OCI-LY7 (cell line): ENCODE data around the gene PIAS4. TPM values are rescaled to one million over a fixed set of nuclear protein-coding genes. Genes with fewer than 3 reads are reported as not detected.

ENCODE experiments used
- BruUV-seq: library from RNA; stranded (reverse); fragments of 400-500 nt; replicated peaks from 2 replicates; lab custom pipeline; 2021; lab: Mats Ljungman, UMichigan
- CTCF ChIA-PET: fragments of 300-600 bp; sonication (Branson Sonifier 250); formaldehyde crosslinking; loops from one replicate; lab custom pipeline; 2022; ENCODE audit warnings: antibody characterized with exemption; ENCODE audit not compliant: unreplicated experiment; lab: Charles Lee
- POLR2A ChIA-PET: fragments of 300-600 bp; sonication (Branson Sonifier 250); formaldehyde crosslinking; loops from one replicate; lab custom pipeline; 2022; ENCODE audit warnings: antibody characterized with exemption; lab: Charles Lee
- DNase-seq: peaks from one replicate; pipeline ENCODE4 v3.0.0-alpha.2; 2015; ENCODE audit warnings: low spot score
- H2AFZ ChIP-seq: fragments of 200-600 bp; sonication (generic), shearing (Covaris generic); 2 replicates; pipeline ENCODE4 v1.6.1; 2014; ENCODE audit warnings: mild to moderate bottlenecking, antibody characterized with exemption, low read length, moderate library complexity
- H3K27ac ChIP-seq: fragments of 200-600 bp; sonication (generic); 2 replicates; pipeline ENCODE4 v1.5.1; 2014; ENCODE audit warnings: mixed run types, low read depth, mild to moderate bottlenecking, moderate library complexity, low read length, inconsistent platforms; ENCODE audit not compliant: poor library complexity, severe bottlenecking
- H3K36me3 ChIP-seq: fragments of 200-600 bp; sonication (generic); 2 replicates; pipeline ENCODE4 v1.6.1; 2014; ENCODE audit warnings: mild to moderate bottlenecking, antibody characterized with exemption, low read length, moderate library complexity, mixed read lengths; ENCODE audit not compliant: insufficient read depth
- H3K4me1 ChIP-seq: fragments of 200-600 bp; sonication (generic); 2 replicates; pipeline ENCODE4 v1.5.1; 2014; ENCODE audit warnings: mild to moderate bottlenecking, low read length; ENCODE audit not compliant: insufficient read depth, poor library complexity, severe bottlenecking
- H3K4me2 ChIP-seq: fragments of 200-600 bp; sonication (generic); 2 replicates; pipeline ENCODE4 v1.6.1; 2014; ENCODE audit warnings: mild to moderate bottlenecking, low read length
- H3K4me3 ChIP-seq: fragments of 200-600 bp; sonication (generic); 2 replicates; pipeline ENCODE4 v1.5.1; 2014; ENCODE audit warnings: mild to moderate bottlenecking, low read depth, low read length; ENCODE audit not compliant: poor library complexity, severe bottlenecking
- H3K79me2 ChIP-seq: fragments of 200-600 bp; sonication (generic); 2 replicates; pipeline ENCODE4 v1.6.1; 2016; ENCODE audit warnings: low read depth, mild to moderate bottlenecking, low read length, moderate library complexity, mixed read lengths; ENCODE audit not compliant: insufficient read depth
- H3K9me2 ChIP-seq: fragments of 200-600 bp; sonication (generic); 2 replicates; pipeline ENCODE4 v1.6.1; 2016; ENCODE audit warnings: mild to moderate bottlenecking, low read length, mixed read lengths; ENCODE audit not compliant: insufficient read depth
- H3K9me3 ChIP-seq: fragments of 200-600 bp; sonication (generic); 2 replicates; pipeline ENCODE4 v1.6.1; 2014; ENCODE audit warnings: mild to moderate bottlenecking, mixed run types, low read length, mixed read lengths
- H4K20me1 ChIP-seq: fragments of 200-600 bp; sonication (generic); 2 replicates; pipeline ENCODE4 v1.6.1; 2014; ENCODE audit warnings: mild to moderate bottlenecking, antibody characterized with exemption, low read length, moderate library complexity, mixed read lengths; ENCODE audit not compliant: insufficient read depth
- CTCF ChIP-seq: fragments of 200-600 bp; sonication (generic); conservative IDR thresholded peaks from 2 replicates; pipeline ENCODE4 v1.5.1; 2014; ENCODE audit warnings: mild to moderate bottlenecking, antibody characterized with exemption, low read length, moderate library complexity, mixed read lengths
- EZH2phosphoT487 ChIP-seq: fragments of 200-600 bp; sonication (generic); IDR thresholded peaks from 2 replicates; pipeline ENCODE4 v1.6.1; 2018; ENCODE audit warnings: low read depth, borderline replicate concordance, mild to moderate bottlenecking, mixed run types, antibody characterized with exemption, low read length, moderate library complexity, mixed read lengths
- intact Hi-C: fragments of 100-400 bp; cut with micrococcal nuclease; formaldehyde crosslinking; loops from one replicate; pipeline ENCODE4 v1.10.0; 2022; ENCODE audit not compliant: unreplicated experiment
- total RNA-seq, 2 experiments: library from RNA; depleted of rRNA in 1 of 2; stranded (reverse); fragments of >200 nt in 1 of 2; shearing (Covaris generic) in 1 of 2; gene quantifications; 2 replicates each; pipeline ENCODE4 v1.2.3, GENCODE V29; 2014 to 2022

The PIAS4 gene
- total RNA-seq, 2 experiments from 2014 or later, result 25.3 to 35.0 TPM

GRCh38 chr19:4035582-4035981, 28.0 kb downstream of the PIAS4 start:
- H3K79me2 ChIP-seq, result no peaks in the 10 kb centered on the region
- CTCF ChIA-PET, result no interaction called here
- intact Hi-C loops, result no loop called here
- no peak overlapping the region for H3K4me2 ChIP-seq
- no peak overlapping the region for H2AFZ ChIP-seq
- no peak for TF ChIP-seq EZH2phosphoT487
- no peak for TF ChIP-seq CTCF
- H3K9me2 ChIP-seq, result no peaks in the 10 kb centered on the region
- POLR2A ChIA-PET, result no interaction called here
- BruUV-seq, result no TSS peak
- no peak for DNase-seq
- H3K4me3 ChIP-seq, result no peak overlapping the region
- no peaks in the 10 kb centered on the region for H4K20me1 ChIP-seq
- no peaks in the 10 kb centered on the region for H3K4me1 ChIP-seq
- H3K36me3 ChIP-seq, result peaks cover 45% of the 10 kb centered on the region
- H3K9me3 ChIP-seq, result peaks cover 10% of the 10 kb centered on the region
- no peak overlapping the region for H3K27ac ChIP-seq

- H3K79me2 ChIP-seq, result no peaks in the 10 kb centered on the region
- intact Hi-C loops, result no loop called here
Measured at GRCh38 chr19:4036576-4037300, 29.2 kb downstream of the PIAS4 start.

More at GRCh38 chr19:4036576-4037300, 29.2 kb downstream of the PIAS4 start:
- TF ChIP-seq EZH2phosphoT487 (no peak), CTCF (no peak)
- H3K9me2 ChIP-seq, result no peaks in the 10 kb centered on the region
- no peak overlapping the region for H3K27ac ChIP-seq
- ChIA-PET CTCF (interaction anchor here (0.5 kb wide), 1 partner anchor 47 kb away, joined by 3 read pairs; no protein-coding TSS in a partner anchor), POLR2A (no interaction called here)
- peaks cover 10% of the 10 kb centered on the region for H3K9me3 ChIP-seq
- H4K20me1 ChIP-seq, result no peaks in the 10 kb centered on the region
- no peak overlapping the region for H3K4me3 ChIP-seq
- H3K4me1 ChIP-seq, result no peaks in the 10 kb centered on the region
- no peak overlapping the region for H3K4me2 ChIP-seq
- no peak for DNase-seq
- H2AFZ ChIP-seq, result no peak overlapping the region
- TSS peak; percentile 70 for BruUV-seq
- peaks cover 52% of the 10 kb centered on the region for H3K36me3 ChIP-seq
